PC-3 (cell line): Measurements from ENCODE around the gene CHRNE. TPM values are rescaled to one million over a fixed set of nuclear protein-coding genes. Genes with fewer than 3 reads are reported as not detected.
A peak's percentile ranks its signal among the peaks of the same experiment; 100 is the strongest.

ENCODE experiments used
- ATAC-seq: fragments of 200-7000 bp; cut with Tn5 transposase; 2 replicates; pipeline ENCODE4 v1.9.1; 2020; ENCODE audit warnings: mild to moderate bottlenecking, moderate library complexity
- BruUV-seq: library from RNA; stranded (reverse); fragments of 400-500 nt; replicated peaks from 2 replicates; lab custom pipeline; 2021; lab: Mats Ljungman, UMichigan
- CTCF ChIA-PET: fragments of 300-600 bp; sonication (Branson Sonifier 250); formaldehyde crosslinking; loops from one replicate; lab custom pipeline; 2022; ENCODE audit warnings: antibody characterized with exemption; lab: Charles Lee
- POLR2A ChIA-PET: fragments of 300-600 bp; sonication (Branson Sonifier 250); formaldehyde crosslinking; loops from one replicate; lab custom pipeline; 2022; ENCODE audit warnings: antibody characterized with exemption; ENCODE audit not compliant: unreplicated experiment; lab: Charles Lee
- DNase-seq: peaks from one replicate; pipeline ENCODE4 v3.0.0-alpha.2; 2015
- H2AFZ ChIP-seq: fragments of 300-600 bp; sonication (generic); 2 replicates; pipeline ENCODE4 v1.6.0; 2016; ENCODE audit warnings: antibody characterized with exemption, low read length
- H3F3A ChIP-seq: fragments of 300-600 bp; sonication (generic); one replicate; pipeline ENCODE4 v1.6.0; 2017; ENCODE audit warnings: antibody characterized with exemption, low read length, control low read depth, mild to moderate bottlenecking; ENCODE audit not compliant: unreplicated experiment
- H3K27ac ChIP-seq: fragments of 300-600 bp; sonication (generic); 2 replicates; pipeline ENCODE4 v1.5.1; 2016; ENCODE audit warnings: mild to moderate bottlenecking, low read length
- H3K27me3 ChIP-seq: fragments of 300-600 bp; sonication (generic); 2 replicates; pipeline ENCODE4 v1.6.1; 2016; ENCODE audit warnings: low read length, mixed read lengths
- H3K36me3 ChIP-seq: fragments of 300-600 bp; sonication (generic); 2 replicates; pipeline ENCODE4 v1.6.1; 2016; ENCODE audit warnings: low read depth, mixed run types, low read length, mixed read lengths
- H3K4me1 ChIP-seq: fragments of 300-600 bp; sonication (generic); 2 replicates; pipeline ENCODE4 v1.5.1; 2016; ENCODE audit warnings: low read length; ENCODE audit not compliant: insufficient read depth
- H3K4me2 ChIP-seq: fragments of 300-600 bp; sonication (generic); 2 replicates; pipeline ENCODE4 v1.6.0; 2016; ENCODE audit warnings: low read length
- H3K4me3 ChIP-seq: fragments of 300-600 bp; sonication (generic); 2 replicates; pipeline ENCODE4 v1.5.1; 2016; ENCODE audit warnings: mild to moderate bottlenecking, low read length, mixed read lengths
- H3K79me2 ChIP-seq: fragments of 300-600 bp; sonication (generic); 2 replicates; pipeline ENCODE4 v1.6.1; 2017; ENCODE audit warnings: low read length, mixed read lengths
- H3K9ac ChIP-seq: fragments of 300-600 bp; sonication (generic); 2 replicates; pipeline ENCODE4 v1.6.0; 2016; ENCODE audit warnings: mild to moderate bottlenecking, low read length
- H3K9me2 ChIP-seq: fragments of 300-600 bp; sonication (generic); replicated peaks from 2 replicates; pipeline ENCODE4 v1.6.1; 2016; ENCODE audit warnings: mixed run types, low read length, mixed read lengths
- H3K9me3 ChIP-seq: fragments of 300-600 bp; sonication (generic); 2 replicates; pipeline ENCODE4 v1.6.1; 2016; ENCODE audit warnings: low read length, mixed read lengths
- H4K20me1 ChIP-seq: fragments of 300-600 bp; sonication (generic); 2 replicates; pipeline ENCODE4 v1.6.1; 2016; ENCODE audit warnings: low read length, mixed read lengths
- EZH2 ChIP-seq: fragments of 300-600 bp; sonication (generic); IDR thresholded peaks from one replicate; pipeline ENCODE4 v1.6.1; 2017; ENCODE audit warnings: antibody characterized with exemption, mild to moderate bottlenecking, low read length; ENCODE audit not compliant: unreplicated experiment
- EZH2phosphoT487 ChIP-seq: fragments of 300-600 bp; sonication (generic); IDR thresholded peaks from 2 replicates; pipeline ENCODE4 v1.6.1; 2018; ENCODE audit warnings: mild to moderate bottlenecking, antibody characterized with exemption, low read length, borderline replicate concordance
- intact Hi-C: fragments of 100-400 bp; cut with micrococcal nuclease; formaldehyde crosslinking; loops from 2 replicates; pipeline ENCODE4 v1.9.0; 2023
- total RNA-seq: library from RNA; depleted of rRNA; stranded (reverse); fragments of >200 nt; gene quantifications from 2 replicates; pipeline ENCODE4 v1.2.3, GENCODE V29; 2014
- TF ChIP-seq, protein P1 (sequence below): fragments of 300-600 bp; sonication (generic); conservative IDR thresholded peaks from 2 replicates; pipeline ENCODE4 v1.5.1; 2017; ENCODE audit warnings: antibody characterized with exemption, low read depth, mild to moderate bottlenecking, low read length

CHRNE gene
- total RNA-seq, 1 experiment from 2014 or later, result 0.11 TPM

DNA sequence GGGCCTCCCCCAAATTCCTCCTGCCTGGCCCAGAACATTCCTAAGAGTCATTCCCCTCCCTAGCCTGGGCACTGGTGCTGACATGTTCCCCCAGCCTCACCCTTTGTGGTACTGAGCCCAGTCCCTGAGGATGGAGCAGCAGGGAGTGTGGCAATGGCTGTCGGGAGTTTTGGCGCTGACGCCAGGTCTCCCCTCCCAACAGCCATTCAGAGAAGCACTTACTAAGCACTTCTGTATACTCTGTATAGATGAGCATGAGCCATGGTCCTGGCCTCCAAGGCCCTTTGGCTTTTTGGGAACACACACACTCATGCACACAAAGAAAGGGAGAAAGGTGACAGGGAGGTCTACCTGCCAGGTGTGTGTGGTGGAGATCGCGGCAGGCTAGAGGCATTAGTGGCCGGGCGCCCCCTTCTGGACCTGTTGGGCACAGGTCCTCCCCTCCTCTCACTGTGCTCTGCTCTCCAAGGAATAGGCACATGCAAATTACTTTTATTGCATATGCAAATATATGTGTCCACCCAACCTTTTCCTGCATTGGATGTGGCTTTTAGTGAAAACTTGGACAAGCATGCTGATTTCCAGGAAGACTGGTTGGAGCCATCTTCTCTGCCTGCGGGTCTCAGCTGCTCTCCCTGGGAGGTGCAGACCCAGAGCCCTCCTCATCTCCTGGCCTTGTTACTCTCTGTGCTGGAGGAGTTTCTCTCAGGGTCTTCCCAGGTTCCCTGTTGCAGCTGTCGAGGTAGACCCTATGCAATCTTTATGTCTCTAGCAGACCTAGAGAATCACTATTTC is 20.9 kb downstream of the CHRNE start:
- TF ChIP-seq EZH2, result no peak
- TF ChIP-seq, protein P1, sequence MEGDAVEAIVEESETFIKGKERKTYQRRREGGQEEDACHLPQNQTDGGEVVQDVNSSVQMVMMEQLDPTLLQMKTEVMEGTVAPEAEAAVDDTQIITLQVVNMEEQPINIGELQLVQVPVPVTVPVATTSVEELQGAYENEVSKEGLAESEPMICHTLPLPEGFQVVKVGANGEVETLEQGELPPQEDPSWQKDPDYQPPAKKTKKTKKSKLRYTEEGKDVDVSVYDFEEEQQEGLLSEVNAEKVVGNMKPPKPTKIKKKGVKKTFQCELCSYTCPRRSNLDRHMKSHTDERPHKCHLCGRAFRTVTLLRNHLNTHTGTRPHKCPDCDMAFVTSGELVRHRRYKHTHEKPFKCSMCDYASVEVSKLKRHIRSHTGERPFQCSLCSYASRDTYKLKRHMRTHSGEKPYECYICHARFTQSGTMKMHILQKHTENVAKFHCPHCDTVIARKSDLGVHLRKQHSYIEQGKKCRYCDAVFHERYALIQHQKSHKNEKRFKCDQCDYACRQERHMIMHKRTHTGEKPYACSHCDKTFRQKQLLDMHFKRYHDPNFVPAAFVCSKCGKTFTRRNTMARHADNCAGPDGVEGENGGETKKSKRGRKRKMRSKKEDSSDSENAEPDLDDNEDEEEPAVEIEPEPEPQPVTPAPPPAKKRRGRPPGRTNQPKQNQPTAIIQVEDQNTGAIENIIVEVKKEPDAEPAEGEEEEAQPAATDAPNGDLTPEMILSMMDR, result peak; percentile 88
- Histone ChIP-seq H3K9me2 (no peaks in the 10 kb centered on the region), H3K9me3 (no peaks in the 10 kb centered on the region), H3K79me2 (no peaks in the 10 kb centered on the region), H2AFZ (no peak overlapping the region), H3F3A (no peaks in the 10 kb centered on the region), H3K4me3 (no peak overlapping the region), H3K9ac (no peak overlapping the region), H3K4me2 (no peak overlapping the region), H3K4me1 (no peaks in the 10 kb centered on the region), H3K36me3 (peaks cover 6% of the 10 kb centered on the region), H3K27ac (no peak overlapping the region), H4K20me1 (no peaks in the 10 kb centered on the region), H3K27me3 (no peaks in the 10 kb centered on the region)
- intact Hi-C loops, result loop anchor here (10.0 kb wide), 1 partner anchor 47 kb away; the partner anchor contains the start of gene MINK1
- ATAC-seq (peak; percentile 91), DNase-seq (peak; percentile 67)
- BruUV-seq, result no TSS peak
- ChIA-PET CTCF (no interaction called here), POLR2A (no interaction called here)

DNA sequence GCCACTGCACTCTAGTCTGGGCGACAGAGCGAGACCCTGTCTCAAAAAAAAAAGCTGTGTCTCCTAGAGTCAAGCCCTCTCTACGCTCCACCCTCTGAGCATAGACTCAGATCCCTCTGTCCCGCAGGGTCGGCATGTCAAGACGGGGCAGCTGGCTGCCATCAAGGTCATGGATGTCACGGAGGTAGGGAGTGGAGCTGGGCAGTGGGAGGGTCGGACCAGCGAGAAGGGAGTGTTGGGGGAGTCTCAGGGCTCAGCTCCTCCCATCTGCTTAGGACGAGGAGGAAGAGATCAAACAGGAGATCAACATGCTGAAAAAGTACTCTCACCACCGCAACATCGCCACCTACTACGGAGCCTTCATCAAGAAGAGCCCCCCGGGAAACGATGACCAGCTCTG is 22.0 kb downstream of the CHRNE start:
- H3K4me2 ChIP-seq, result no peak overlapping the region
- H3F3A ChIP-seq, result no peaks in the 10 kb centered on the region
- H3K9me3 ChIP-seq, result no peaks in the 10 kb centered on the region
- no peak overlapping the region for H3K4me3 ChIP-seq
- no peaks in the 10 kb centered on the region for H3K4me1 ChIP-seq
- DNase-seq, result no peak
- no peaks in the 10 kb centered on the region for H3K9me2 ChIP-seq
- H3K27ac ChIP-seq, result no peak overlapping the region
- ATAC-seq, result no peak
- no peak for TF ChIP-seq EZH2phosphoT487
- TF ChIP-seq, protein P1, result no peak
- ChIA-PET POLR2A (no interaction called here), CTCF (no interaction called here)
- peaks cover 6% of the 10 kb centered on the region for H3K36me3 ChIP-seq
- H4K20me1 ChIP-seq, result no peaks in the 10 kb centered on the region
- no peaks in the 10 kb centered on the region for H3K27me3 ChIP-seq
- intact Hi-C loops, result loop anchor here (10.0 kb wide), 1 partner anchor 46 kb away; the partner anchor contains the start of gene MINK1
- H3K79me2 ChIP-seq, result no peaks in the 10 kb centered on the region
- H2AFZ ChIP-seq, result no peak overlapping the region
- no TSS peak for BruUV-seq
- H3K9ac ChIP-seq, result no peak overlapping the region

GRCh38 chr17:4879601-4880000 is 23.3 kb downstream of the CHRNE start:
- H4K20me1 ChIP-seq, result no peaks in the 10 kb centered on the region
- POLR2A ChIA-PET, result no interaction called here
- H3K9me3 ChIP-seq, result no peaks in the 10 kb centered on the region
- H3K4me1 ChIP-seq, result no peaks in the 10 kb centered on the region
- no peak overlapping the region for H3K4me2 ChIP-seq
- DNase-seq, result no peak
- peaks cover 6% of the 10 kb centered on the region for H3K36me3 ChIP-seq
- H3K9me2 ChIP-seq, result no peaks in the 10 kb centered on the region
- no TSS peak for BruUV-seq
- H3K27me3 ChIP-seq, result no peaks in the 10 kb centered on the region
- no peaks in the 10 kb centered on the region for H3K79me2 ChIP-seq
- TF ChIP-seq EZH2phosphoT487 (no peak), EZH2 (no peak)
- TF ChIP-seq, protein P1, result no peak
- H3F3A ChIP-seq, result no peaks in the 10 kb centered on the region
- H3K27ac ChIP-seq, result no peak overlapping the region
- H3K4me3 ChIP-seq, result no peak overlapping the region
- ATAC-seq, result no peak
- CTCF ChIA-PET, result no interaction called here
- intact Hi-C loops, result no loop called here
- H3K9ac ChIP-seq, result no peak overlapping the region
- H2AFZ ChIP-seq, result no peak overlapping the region
